ENCODE data around the gene PLAC9.
"Not testable (repeated sequence)": the region's sequence is repeated elsewhere in the genome, so short reads cannot be mapped to it uniquely, and the experiment has no call there.

The PLAC9 gene

DNA sequence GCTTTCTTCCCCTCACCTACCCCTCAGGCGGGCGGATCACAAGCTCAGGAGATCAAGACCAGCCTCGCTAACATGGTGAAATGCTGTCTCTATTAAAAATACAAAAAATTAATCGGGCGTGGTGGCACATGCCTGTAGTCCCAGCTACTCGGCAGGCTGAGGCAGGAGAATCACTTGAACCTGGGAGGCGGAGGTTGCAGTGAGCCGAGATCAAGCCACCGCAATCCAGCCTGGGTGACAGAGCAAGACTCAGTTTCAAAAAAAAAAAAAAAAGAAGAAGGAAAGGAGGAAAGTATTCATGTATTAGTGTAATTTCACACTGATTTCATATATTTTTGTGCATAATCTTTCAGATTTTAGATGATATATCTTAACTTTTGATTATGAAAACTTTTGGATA lies 1.2 kb downstream of the PLAC9 start:
- DNase-seq (ENCODE audit: low spot score); H3K14ac ChIP-seq (ENCODE audit: low read length); H2AFZ ChIP-seq (ENCODE audit: low read length); H2BK12ac ChIP-seq (ENCODE audit: low read length); H2BK5ac ChIP-seq (ENCODE audit: low read length); H3K18ac ChIP-seq (ENCODE audit: low read length); H3K79me1 ChIP-seq (ENCODE audit: low read depth, low read length); H3K4me3 ChIP-seq (ENCODE audit: low read length in 2 of 2); H3K9me3 ChIP-seq (replicated peaks in 1 of 2; ENCODE audit: control insufficient read depth in 2 of 2, insufficient read depth in 1 of 2, low read depth in 1 of 2, low read length in 2 of 2); H3K4ac ChIP-seq (ENCODE audit: low read length); H3K9ac ChIP-seq (ENCODE audit: low read depth, low read length, poor library complexity); H3K27ac ChIP-seq (replicated peaks; ENCODE audit: low read length); H2AK5ac ChIP-seq (ENCODE audit: low read depth, low read length); H2BK15ac ChIP-seq (ENCODE audit: low read length); H2BK120ac ChIP-seq (ENCODE audit: low read depth, low read length); H4K91ac ChIP-seq (ENCODE audit: low read depth, low read length, poor library complexity); H4K8ac ChIP-seq (ENCODE audit: low read depth, low read length); H3K4me2 ChIP-seq (ENCODE audit: insufficient read depth, low read length, poor library complexity, severe bottlenecking); H3K36me3 ChIP-seq (replicated peaks in 1 of 2; ENCODE audit: control insufficient read depth in 2 of 2, insufficient read depth in 2 of 2, low read length in 2 of 2); H3K23ac ChIP-seq (ENCODE audit: low read depth, low read length, poor library complexity): not testable (repeated sequence)
- Histone ChIP-seq H3K27me3 (ENCODE audit: control insufficient read depth in 3 of 3, insufficient read depth in 3 of 3, low read depth in 1 of 3, low read length in 3 of 3) (peaks cover 0 to 38% (median 12%) of the 10 kb centered on the region in 3 experiments), H3K4me1 (ENCODE audit: control insufficient read depth in 2 of 2, insufficient read depth in 1 of 2, low read depth in 1 of 2, low read length in 2 of 2) (peaks cover 4 to 10% of the 10 kb centered on the region in 2 donors)
- WGBS, 2 donors (ENCODE audit: extremely low coverage in 2 of 2, insufficient read length in 2 of 2, insufficient replicate concordance in 1 of 2): no CpG with 5 or more reads among the region's 9 CpGs

DNA sequence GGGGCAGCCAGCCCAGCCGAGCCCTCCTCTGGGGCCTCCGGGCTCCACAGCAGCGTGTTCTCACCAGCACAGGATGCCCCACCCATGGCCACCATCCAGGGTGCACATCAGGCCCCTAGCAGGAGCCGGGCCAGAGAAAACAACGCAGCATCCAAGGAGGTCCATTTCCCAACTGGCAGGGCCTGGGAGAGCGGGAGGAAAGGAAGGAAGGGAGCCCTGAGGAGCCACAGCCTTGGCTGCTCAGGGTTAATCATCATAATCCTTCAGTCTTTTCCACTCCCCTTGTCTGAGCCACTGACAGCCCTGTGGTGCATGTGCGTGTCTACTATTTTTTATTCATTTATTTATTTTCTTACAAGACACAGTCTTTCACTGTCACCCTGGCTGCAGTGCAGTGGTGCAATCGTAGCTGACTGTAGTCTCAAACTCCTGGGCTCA lies 3.6 kb downstream of the PLAC9 start:
- Histone ChIP-seq H3K9me3 (replicated peaks in 1 of 2; ENCODE audit: control insufficient read depth in 2 of 2, insufficient read depth in 1 of 2, low read depth in 1 of 2, low read length in 2 of 2) (no peaks in the 10 kb centered on the region), H4K8ac (ENCODE audit: low read depth, low read length) (no peak overlapping the region)
- no CpG with 5 or more reads among the region's 8 CpGs for WGBS, 2 donors (ENCODE audit: extremely low coverage in 2 of 2, insufficient read length in 2 of 2, insufficient replicate concordance in 1 of 2)

DNA sequence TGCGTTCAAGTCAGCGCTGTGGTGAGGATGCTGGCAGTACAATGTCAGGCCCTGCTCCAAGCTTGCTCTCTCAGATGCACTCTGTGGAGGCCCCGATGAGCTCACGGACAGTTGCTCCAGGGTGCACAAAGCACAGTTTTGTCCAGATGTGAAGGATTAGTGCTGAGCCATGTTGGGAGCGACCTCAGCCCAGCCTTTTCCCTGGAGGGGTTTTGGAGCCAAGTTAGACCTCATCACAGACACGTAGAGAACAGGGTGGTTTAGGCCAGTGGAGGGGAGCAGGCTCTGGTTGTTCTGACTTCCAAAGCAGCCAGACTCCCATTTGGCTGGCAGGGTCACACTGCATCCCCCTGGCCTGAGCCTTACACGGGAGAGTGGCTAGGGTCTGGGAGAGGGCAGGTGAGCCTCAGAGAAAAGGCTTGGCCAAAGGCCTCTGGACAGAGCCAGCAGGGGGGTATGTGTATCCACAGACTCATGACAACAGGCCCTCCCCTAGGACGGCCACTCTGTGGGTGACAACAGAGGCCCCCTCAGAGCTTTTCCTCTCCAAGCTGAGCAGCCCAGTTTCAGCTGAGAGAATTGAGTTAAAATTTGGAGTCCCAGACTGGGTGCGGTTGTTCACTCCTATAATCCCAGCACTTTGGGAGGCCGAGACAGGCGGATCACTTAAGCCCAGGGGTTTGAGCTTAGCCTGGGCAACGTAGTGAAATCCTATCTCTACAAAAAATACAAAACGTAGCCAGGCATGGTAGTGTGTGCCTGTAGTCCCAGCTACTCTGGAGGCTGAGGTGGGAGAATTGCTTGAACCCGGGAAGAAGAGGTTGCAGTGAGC lies 4.7 kb downstream of the PLAC9 start:
- H3K79me1 ChIP-seq (ENCODE audit: low read depth, low read length): no peaks in the 10 kb centered on the region
- no peak overlapping the region for H2BK5ac ChIP-seq (ENCODE audit: low read length)
- H2AFZ ChIP-seq (ENCODE audit: low read length): peak overlapping the region; percentile 85
- H2BK12ac ChIP-seq (ENCODE audit: low read length): no peak overlapping the region
- H3K9me3 ChIP-seq (replicated peaks in 1 of 2; ENCODE audit: control insufficient read depth in 2 of 2, insufficient read depth in 1 of 2, low read depth in 1 of 2, low read length in 2 of 2): no peaks in the 10 kb centered on the region
- H3K18ac ChIP-seq (ENCODE audit: low read length): peak overlapping the region; percentile 11
- H2AK5ac ChIP-seq (ENCODE audit: low read depth, low read length): peak overlapping the region; percentile 9
- H2BK120ac ChIP-seq (ENCODE audit: low read depth, low read length): no peak overlapping the region
- DNase-seq (ENCODE audit: low spot score): no peak
- no peak overlapping the region for H4K91ac ChIP-seq (ENCODE audit: low read depth, low read length, poor library complexity)
- no peak overlapping the region for H3K23ac ChIP-seq (ENCODE audit: low read depth, low read length, poor library complexity)
- no peak overlapping the region for H3K4me2 ChIP-seq (ENCODE audit: insufficient read depth, low read length, poor library complexity, severe bottlenecking)
- no peaks in the 10 kb centered on the region for H3K36me3 ChIP-seq (replicated peaks in 1 of 2; ENCODE audit: control insufficient read depth in 2 of 2, insufficient read depth in 2 of 2, low read length in 2 of 2)
- H3K9ac ChIP-seq (ENCODE audit: low read depth, low read length, poor library complexity): no peak overlapping the region
- H3K27me3 ChIP-seq (ENCODE audit: control insufficient read depth in 3 of 3, insufficient read depth in 3 of 3, low read depth in 1 of 3, low read length in 3 of 3): peaks cover 0 to 25% (median 11%) of the 10 kb centered on the region in 3 experiments
- no peak overlapping the region for H4K8ac ChIP-seq (ENCODE audit: low read depth, low read length)
- no peak overlapping the region for H3K4ac ChIP-seq (ENCODE audit: low read length)
- H2BK15ac ChIP-seq (ENCODE audit: low read length): no peak overlapping the region
- peaks cover 9% of the 10 kb centered on the region in 2 donors for H3K4me1 ChIP-seq (ENCODE audit: control insufficient read depth in 2 of 2, insufficient read depth in 1 of 2, low read depth in 1 of 2, low read length in 2 of 2)
- no peak overlapping the region for H3K14ac ChIP-seq (ENCODE audit: low read length)
- no CpG with 5 or more reads among the region's 14 CpGs for WGBS, 2 donors (ENCODE audit: extremely low coverage in 2 of 2, insufficient read length in 2 of 2, insufficient replicate concordance in 1 of 2)
- H3K4me3 ChIP-seq (ENCODE audit: low read length in 2 of 2): no peak overlapping the region
- no peak overlapping the region for H3K27ac ChIP-seq (replicated peaks; ENCODE audit: low read length)

More for the DNA sequence above, 3.6 kb downstream of the PLAC9 start:
- H3K79me1 ChIP-seq (ENCODE audit: low read depth, low read length): no peaks in the 10 kb centered on the region
- H3K9ac ChIP-seq (ENCODE audit: low read depth, low read length, poor library complexity): no peak overlapping the region
- H3K27me3 ChIP-seq (ENCODE audit: control insufficient read depth in 3 of 3, insufficient read depth in 3 of 3, low read depth in 1 of 3, low read length in 3 of 3): peaks cover 0 to 36% (median 12%) of the 10 kb centered on the region in 3 experiments
- no peak overlapping the region for H4K91ac ChIP-seq (ENCODE audit: low read depth, low read length, poor library complexity)
- H2BK120ac ChIP-seq (ENCODE audit: low read depth, low read length): no peak overlapping the region
- no peaks in the 10 kb centered on the region for H3K36me3 ChIP-seq (replicated peaks in 1 of 2; ENCODE audit: control insufficient read depth in 2 of 2, insufficient read depth in 2 of 2, low read length in 2 of 2)
- no peak overlapping the region for H3K4me2 ChIP-seq (ENCODE audit: insufficient read depth, low read length, poor library complexity, severe bottlenecking)
- H2AK5ac ChIP-seq (ENCODE audit: low read depth, low read length): no peak overlapping the region
- H2AFZ ChIP-seq (ENCODE audit: low read length): peak overlapping the region; percentile 22
- no peak overlapping the region for H2BK5ac ChIP-seq (ENCODE audit: low read length)
- H2BK12ac ChIP-seq (ENCODE audit: low read length): no peak overlapping the region
- DNase-seq (ENCODE audit: low spot score): no peak
- no peak overlapping the region for H3K4me3 ChIP-seq (ENCODE audit: low read length in 2 of 2)
- peaks cover 4 to 10% of the 10 kb centered on the region in 2 donors for H3K4me1 ChIP-seq (ENCODE audit: control insufficient read depth in 2 of 2, insufficient read depth in 1 of 2, low read depth in 1 of 2, low read length in 2 of 2)
- H3K27ac ChIP-seq (replicated peaks; ENCODE audit: low read length): no peak overlapping the region
- H3K14ac ChIP-seq (ENCODE audit: low read length): no peak overlapping the region
- no peak overlapping the region for H3K4ac ChIP-seq (ENCODE audit: low read length)
- H3K18ac ChIP-seq (ENCODE audit: low read length): no peak overlapping the region
- H2BK15ac ChIP-seq (ENCODE audit: low read length): no peak overlapping the region
- no peak overlapping the region for H3K23ac ChIP-seq (ENCODE audit: low read depth, low read length, poor library complexity)

DNA sequence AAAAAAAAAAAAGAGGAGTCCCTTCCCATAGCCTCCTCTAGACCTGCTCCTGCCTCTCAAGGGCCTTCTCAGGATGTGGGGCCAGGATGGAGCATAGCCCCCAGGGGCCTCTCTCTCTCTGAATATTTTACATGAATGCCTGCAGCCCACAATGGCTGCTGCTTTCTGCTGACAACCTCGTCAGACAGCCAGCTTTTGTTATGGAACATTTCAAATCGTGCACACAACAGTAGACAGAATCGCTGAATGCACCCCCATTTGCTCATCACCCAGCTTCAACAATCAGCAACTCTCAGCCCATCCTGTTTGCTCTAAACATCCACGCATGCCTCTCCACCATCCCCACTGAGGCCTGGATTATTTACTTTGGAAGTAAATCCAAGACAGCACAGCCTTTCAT lies 5.4 kb downstream of the PLAC9 start:
- Histone ChIP-seq H3K14ac (ENCODE audit: low read length) (no peak overlapping the region), H2AFZ (ENCODE audit: low read length) (peak overlapping the region; percentile 85), H3K4me2 (ENCODE audit: insufficient read depth, low read length, poor library complexity, severe bottlenecking) (no peak overlapping the region), H4K8ac (ENCODE audit: low read depth, low read length) (no peak overlapping the region), H3K4me3 (ENCODE audit: low read length in 2 of 2) (no peak overlapping the region), H3K27ac (replicated peaks; ENCODE audit: low read length) (no peak overlapping the region), H4K91ac (ENCODE audit: low read depth, low read length, poor library complexity) (no peak overlapping the region), H2BK5ac (ENCODE audit: low read length) (no peak overlapping the region), H3K23ac (ENCODE audit: low read depth, low read length, poor library complexity) (no peak overlapping the region), H2BK12ac (ENCODE audit: low read length) (no peak overlapping the region), H3K36me3 (replicated peaks in 1 of 2; ENCODE audit: control insufficient read depth in 2 of 2, insufficient read depth in 2 of 2, low read length in 2 of 2) (no peaks in the 10 kb centered on the region), H3K79me1 (ENCODE audit: low read depth, low read length) (no peaks in the 10 kb centered on the region), H3K27me3 (ENCODE audit: control insufficient read depth in 3 of 3, insufficient read depth in 3 of 3, low read depth in 1 of 3, low read length in 3 of 3) (peaks cover 0 to 18% (median 4%) of the 10 kb centered on the region in 3 experiments), H3K18ac (ENCODE audit: low read length) (no peak overlapping the region), H2AK5ac (ENCODE audit: low read depth, low read length) (no peak overlapping the region), H3K4ac (ENCODE audit: low read length) (no peak overlapping the region), H3K9me3 (replicated peaks in 1 of 2; ENCODE audit: control insufficient read depth in 2 of 2, insufficient read depth in 1 of 2, low read depth in 1 of 2, low read length in 2 of 2) (no peaks in the 10 kb centered on the region), H2BK120ac (ENCODE audit: low read depth, low read length) (no peak overlapping the region), H3K9ac (ENCODE audit: low read depth, low read length, poor library complexity) (no peak overlapping the region), H3K4me1 (ENCODE audit: control insufficient read depth in 2 of 2, insufficient read depth in 1 of 2, low read depth in 1 of 2, low read length in 2 of 2) (peaks cover 7 to 9% of the 10 kb centered on the region in 2 donors), H2BK15ac (ENCODE audit: low read length) (no peak overlapping the region)
- WGBS, 2 donors (ENCODE audit: extremely low coverage in 2 of 2, insufficient read length in 2 of 2, insufficient replicate concordance in 1 of 2): no CpG with 5 or more reads among the region's 4 CpGs
- no peak for DNase-seq (ENCODE audit: low spot score)

All from neuronal stem cell (in vitro differentiated cells).